ENCODE data around the gene LRRN2.

GRCh38 chr1:204733289-204733688 lies 47.8 kb upstream of the LRRN2 start:
- TF ChIP-seq RAD21 (conservative IDR thresholded peaks at IDR 0.05) (no peak), CTCF (IDR thresholded peaks at IDR 0.05; ENCODE audit: poor library complexity, severe bottlenecking) (no peak), POLR2AphosphoS5 (IDR thresholded peaks at IDR 0.05) (peak; percentile 51)
- TF ChIP-seq, protein P1, sequence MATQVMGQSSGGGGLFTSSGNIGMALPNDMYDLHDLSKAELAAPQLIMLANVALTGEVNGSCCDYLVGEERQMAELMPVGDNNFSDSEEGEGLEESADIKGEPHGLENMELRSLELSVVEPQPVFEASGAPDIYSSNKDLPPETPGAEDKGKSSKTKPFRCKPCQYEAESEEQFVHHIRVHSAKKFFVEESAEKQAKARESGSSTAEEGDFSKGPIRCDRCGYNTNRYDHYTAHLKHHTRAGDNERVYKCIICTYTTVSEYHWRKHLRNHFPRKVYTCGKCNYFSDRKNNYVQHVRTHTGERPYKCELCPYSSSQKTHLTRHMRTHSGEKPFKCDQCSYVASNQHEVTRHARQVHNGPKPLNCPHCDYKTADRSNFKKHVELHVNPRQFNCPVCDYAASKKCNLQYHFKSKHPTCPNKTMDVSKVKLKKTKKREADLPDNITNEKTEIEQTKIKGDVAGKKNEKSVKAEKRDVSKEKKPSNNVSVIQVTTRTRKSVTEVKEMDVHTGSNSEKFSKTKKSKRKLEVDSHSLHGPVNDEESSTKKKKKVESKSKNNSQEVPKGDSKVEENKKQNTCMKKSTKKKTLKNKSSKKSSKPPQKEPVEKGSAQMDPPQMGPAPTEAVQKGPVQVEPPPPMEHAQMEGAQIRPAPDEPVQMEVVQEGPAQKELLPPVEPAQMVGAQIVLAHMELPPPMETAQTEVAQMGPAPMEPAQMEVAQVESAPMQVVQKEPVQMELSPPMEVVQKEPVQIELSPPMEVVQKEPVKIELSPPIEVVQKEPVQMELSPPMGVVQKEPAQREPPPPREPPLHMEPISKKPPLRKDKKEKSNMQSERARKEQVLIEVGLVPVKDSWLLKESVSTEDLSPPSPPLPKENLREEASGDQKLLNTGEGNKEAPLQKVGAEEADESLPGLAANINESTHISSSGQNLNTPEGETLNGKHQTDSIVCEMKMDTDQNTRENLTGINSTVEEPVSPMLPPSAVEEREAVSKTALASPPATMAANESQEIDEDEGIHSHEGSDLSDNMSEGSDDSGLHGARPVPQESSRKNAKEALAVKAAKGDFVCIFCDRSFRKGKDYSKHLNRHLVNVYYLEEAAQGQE (IDR thresholded peaks at IDR 0.05; ENCODE audit: borderline replicate concordance) = peak; percentile 23
